Right lobe of liver (tissue), 6 donors: ENCODE results near the gene CDK14. TPM values are rescaled to one million over a fixed set of nuclear protein-coding genes. Genes with fewer than 3 reads are reported as not detected.

ENCODE experiments used
- ATAC-seq, 4 donors: fragments of 200-7000 bp; cut with Tn5 transposase; one replicate each; pipeline ENCODE4 v1.9.1; 2020; ENCODE audit warnings: mild to moderate bottlenecking in 4 of 4, moderate library complexity in 4 of 4
- DNase-seq, 3 donors: peaks; one replicate each; pipeline ENCODE4 v3.0.0-alpha.2; 2020
- H3K27ac ChIP-seq, 3 donors: fragments of 200-600 bp; one replicate each; pipeline ENCODE4 v1.8.0; 2022
- H3K27me3 ChIP-seq, 2 donors: fragments of 200-600 bp; one replicate each; pipeline ENCODE4 v1.8.0; 2022
- H3K36me3 ChIP-seq, 4 donors: fragments of 200-600 bp; sonication (generic) in 1 of 4; one replicate each; pipeline versions ENCODE4 v1.5.1 to v1.8.0; 2017 to 2022; ENCODE audit warnings: control low read depth in 1 of 4
- H3K4me1 ChIP-seq, 4 donors: fragments of 200-600 bp; sonication (generic) in 1 of 4; one replicate each; pipeline versions ENCODE4 v1.5.1 to v1.8.0; 2017 to 2022; ENCODE audit warnings: control low read depth in 1 of 4
- H3K4me3 ChIP-seq, 3 donors: fragments of 200-600 bp; one replicate each; pipeline ENCODE4 v1.8.0; 2022
- H3K9me3 ChIP-seq, 4 donors: fragments of 200-600 bp; sonication (generic) in 1 of 4; one replicate each; pipeline versions ENCODE4 v1.5.1 to v1.8.0; 2017 to 2022; ENCODE audit warnings: control low read depth in 1 of 4
- POLR2A ChIP-seq: fragments of 450-650 bp; IDR thresholded peaks from one replicate; pipeline ENCODE4 v1.6.1; 2017; ENCODE audit warnings: antibody characterized with exemption, mild to moderate bottlenecking
- WGBS: methylation state at CpG from one replicate; pipeline ENCODE4 v1.1.6; 2018; ENCODE audit warnings: low coverage, low lambda C conversion rate; ENCODE audit not compliant: insufficient coverage; ENCODE audit errors: missing lambda C conversion rate; 5-methylcytosine and 5-hydroxymethylcytosine counted together
- intact Hi-C, 2 donors: fragments of 100-400 bp; cut with DNase I; formaldehyde crosslinking; loops; one replicate each; pipeline versions ENCODE4 v1.11.2 to v1.14.1; 2022
- total RNA-seq, 6 experiments: library from RNA; depleted of rRNA in 2 of 6; stranded (reverse); fragments of >200 nt in 2 of 6; fragmentation: NEBNext Ultra II Directional in 3 of 6; extraction: Animal tissue kit (Norgen Biotek cat#: 25700) in 3 of 6; gene quantifications; one replicate each; pipeline versions ENCODE4 v1.1.0 to v1.2.4, GENCODE V29; 2016 to 2023
- TF ChIP-seq, protein P1 (sequence below), 4 donors: fragments of 200-600 bp in 3 of 4; fragments of 450-650 bp in 1 of 4; IDR thresholded peaks; one replicate each; pipeline versions ENCODE4 v1.5.1 to v1.8.0; 2016 to 2022; ENCODE audit warnings: antibody characterized with exemption in 4 of 4, mild to moderate bottlenecking in 2 of 4
- donor health status: DM: no; HTN: yes; CAD: no.
- donor health status: DM: no; HTN: no; CAD: no.
- donor health status: DM: no; HTN: no; CAD: no.
- donor health status: DM: no; HTN: yes; CAD: no.
- donor health status: DM: no; HTN: yes; CAD: no.

The CDK14 gene
- total RNA-seq, 6 experiments from 2014 or later = 12.6 to 28.7 (median 17.9) TPM

DNA sequence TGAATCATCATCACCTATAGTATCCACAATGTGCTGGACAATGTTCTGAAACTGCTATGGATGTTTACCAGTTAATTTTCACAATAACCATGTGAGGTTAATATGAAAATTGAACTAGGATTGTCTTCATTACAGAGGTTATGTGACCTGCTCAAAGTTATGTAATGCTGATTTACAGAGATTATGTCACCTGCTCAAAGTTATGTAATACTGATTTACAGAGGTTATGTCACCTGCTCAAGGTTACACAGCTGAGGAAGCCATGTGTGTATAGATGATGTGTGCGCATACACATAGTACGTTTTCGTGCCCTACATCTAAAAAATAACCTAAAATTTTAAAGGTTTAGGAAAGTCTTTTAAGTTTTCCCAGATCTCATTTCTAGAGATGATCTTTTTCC, 298.0 kb downstream of the CDK14 start:
- Histone ChIP-seq H3K27me3 (no peaks in the 10 kb centered on the region), H3K9me3 (no peaks in the 10 kb centered on the region), H3K4me3 (no peak overlapping the region), H3K4me1 (no peaks in the 10 kb centered on the region), H3K36me3 (no peaks in the 10 kb centered on the region), H3K27ac (no peak overlapping the region)
- WGBS = 63% methylated on average over 3 of the region's 3 CpGs
- TF ChIP-seq, protein P1, sequence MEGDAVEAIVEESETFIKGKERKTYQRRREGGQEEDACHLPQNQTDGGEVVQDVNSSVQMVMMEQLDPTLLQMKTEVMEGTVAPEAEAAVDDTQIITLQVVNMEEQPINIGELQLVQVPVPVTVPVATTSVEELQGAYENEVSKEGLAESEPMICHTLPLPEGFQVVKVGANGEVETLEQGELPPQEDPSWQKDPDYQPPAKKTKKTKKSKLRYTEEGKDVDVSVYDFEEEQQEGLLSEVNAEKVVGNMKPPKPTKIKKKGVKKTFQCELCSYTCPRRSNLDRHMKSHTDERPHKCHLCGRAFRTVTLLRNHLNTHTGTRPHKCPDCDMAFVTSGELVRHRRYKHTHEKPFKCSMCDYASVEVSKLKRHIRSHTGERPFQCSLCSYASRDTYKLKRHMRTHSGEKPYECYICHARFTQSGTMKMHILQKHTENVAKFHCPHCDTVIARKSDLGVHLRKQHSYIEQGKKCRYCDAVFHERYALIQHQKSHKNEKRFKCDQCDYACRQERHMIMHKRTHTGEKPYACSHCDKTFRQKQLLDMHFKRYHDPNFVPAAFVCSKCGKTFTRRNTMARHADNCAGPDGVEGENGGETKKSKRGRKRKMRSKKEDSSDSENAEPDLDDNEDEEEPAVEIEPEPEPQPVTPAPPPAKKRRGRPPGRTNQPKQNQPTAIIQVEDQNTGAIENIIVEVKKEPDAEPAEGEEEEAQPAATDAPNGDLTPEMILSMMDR (IDR thresholded peaks at IDR 0.05) = no peak
- TF ChIP-seq POLR2A = no peak
- DNase-seq (no peak), ATAC-seq (peak in 3 of 4 donors; percentile 52 to 80 (median 53))
- intact Hi-C loops = no loop called here

GRCh38 chr7:90896458-90896857, 300.3 kb downstream of the CDK14 start:
- no peaks in the 10 kb centered on the region for H3K9me3 ChIP-seq
- intact Hi-C loops = no loop called here
- no peaks in the 10 kb centered on the region for H3K27me3 ChIP-seq
- H3K36me3 ChIP-seq = no peaks in the 10 kb centered on the region
- ATAC-seq (no peak), DNase-seq (no peak)
- H3K4me1 ChIP-seq = no peaks in the 10 kb centered on the region
- 81% methylated on average over 1 of the region's 1 CpG for WGBS
- H3K4me3 ChIP-seq = no peak overlapping the region
- no peak overlapping the region for H3K27ac ChIP-seq
- TF ChIP-seq, protein P1 (IDR thresholded peaks at IDR 0.05) = no peak
- no peak for TF ChIP-seq POLR2A

DNA sequence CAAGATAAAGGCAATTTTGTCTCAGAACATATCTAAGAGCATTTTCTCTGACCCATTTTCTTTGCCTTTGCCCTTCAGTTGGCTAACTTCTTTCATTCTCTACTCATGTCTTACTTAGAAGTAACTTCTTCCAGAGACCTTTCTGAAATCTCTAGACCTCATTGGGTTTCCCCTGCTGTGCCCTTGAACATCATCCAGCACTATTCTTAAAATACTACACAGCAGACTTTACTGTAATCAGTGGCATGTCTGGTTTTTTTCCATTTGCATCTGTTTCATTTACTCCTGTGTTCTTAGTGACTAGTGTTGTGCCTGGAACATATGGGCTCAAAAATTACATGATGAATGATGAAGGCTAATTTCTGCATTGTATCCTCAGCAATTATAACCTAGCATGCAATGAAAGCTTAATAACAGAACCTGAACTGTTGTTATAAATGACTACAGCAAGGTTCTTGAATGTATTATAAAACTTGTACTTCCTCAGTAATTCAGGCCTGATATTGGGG, 301.9 kb downstream of the CDK14 start:
- intact Hi-C loops = no loop called here
- Histone ChIP-seq H3K27me3 (no peaks in the 10 kb centered on the region), H3K36me3 (no peaks in the 10 kb centered on the region), H3K9me3 (no peaks in the 10 kb centered on the region), H3K27ac (no peak overlapping the region), H3K4me1 (no peaks in the 10 kb centered on the region), H3K4me3 (no peak overlapping the region)
- DNase-seq (no peak), ATAC-seq (no peak)
- TF ChIP-seq POLR2A = no peak
- TF ChIP-seq, protein P1 (IDR thresholded peaks at IDR 0.05) = no peak

GRCh38 chr7:90900628-90901356, 304.7 kb downstream of the CDK14 start:
- Histone ChIP-seq H3K36me3 (no peaks in the 10 kb centered on the region), H3K9me3 (no peaks in the 10 kb centered on the region), H3K4me3 (no peak overlapping the region), H3K4me1 (no peaks in the 10 kb centered on the region), H3K27me3 (no peaks in the 10 kb centered on the region), H3K27ac (no peak overlapping the region)
- TF ChIP-seq POLR2A = no peak
- TF ChIP-seq, protein P1 (IDR thresholded peaks at IDR 0.05) = no peak
- 36% methylated on average over 4 of the region's 4 CpGs for WGBS
- intact Hi-C loops = no loop called here
- ATAC-seq (peak in 1 of 4 donors; percentile 60), DNase-seq (no peak)
